Measurements from ENCODE around the gene PROC. TPM values are rescaled to one million over a fixed set of nuclear protein-coding genes. Genes with fewer than 3 reads are reported as not detected.

PROC gene
- total RNA-seq, 1 experiment from 2014 or later: 0.59 TPM

GRCh38 chr2:127419448-127420038 lies 1.3 kb downstream of the PROC start:
- Mint-ChIP-seq H3K4me3 (ENCODE audit: low read depth, unreplicated experiment) (no peak overlapping the region), H3K9me3 (ENCODE audit: low read depth, unreplicated experiment) (no peaks in the 10 kb centered on the region), H3K27ac (ENCODE audit: unreplicated experiment) (no peak overlapping the region), H3K4me1 (ENCODE audit: low read depth, unreplicated experiment) (peaks cover 28% of the 10 kb centered on the region), H3K27me3 (ENCODE audit: unreplicated experiment) (peaks cover 41% of the 10 kb centered on the region), H3K36me3 (ENCODE audit: insufficient read depth, unreplicated experiment) (peaks cover 28% of the 10 kb centered on the region)
- DNase-seq: no peak
- intact Hi-C loops (cut with micrococcal nuclease; ENCODE audit: unreplicated experiment): loop anchor here (5.0 kb wide), 1 partner anchor 97 kb away; no protein-coding TSS in a partner anchor
- no TSS peak for BruUV-seq (replicated peaks)
- CTCF ChIA-PET: interaction anchor here (0.8 kb wide), 1 partner anchor 13 kb away, joined by 3 read pairs; no protein-coding TSS in a partner anchor
- TF ChIP-seq CTCF (IDR thresholded peaks at IDR 0.05; ENCODE audit: unreplicated experiment): no peak

- CTCF ChIA-PET: interaction anchor here (0.8 kb wide), 1 partner anchor 13 kb away, joined by 3 read pairs; no protein-coding TSS in a partner anchor
- H3K36me3 Mint-ChIP-seq (ENCODE audit: insufficient read depth, unreplicated experiment): peaks cover 28% of the 10 kb centered on the region
- no peak for TF ChIP-seq CTCF (IDR thresholded peaks at IDR 0.05; ENCODE audit: unreplicated experiment)
- intact Hi-C loops (cut with micrococcal nuclease; ENCODE audit: unreplicated experiment): no loop called here
- BruUV-seq (replicated peaks): no TSS peak
- DNase-seq: no peak
- H3K27me3 Mint-ChIP-seq (ENCODE audit: unreplicated experiment): peaks cover 42% of the 10 kb centered on the region
- H3K4me1 Mint-ChIP-seq (ENCODE audit: low read depth, unreplicated experiment): peaks cover 24% of the 10 kb centered on the region
- no peak overlapping the region for H3K4me3 Mint-ChIP-seq (ENCODE audit: low read depth, unreplicated experiment)
- no peaks in the 10 kb centered on the region for H3K9me3 Mint-ChIP-seq (ENCODE audit: low read depth, unreplicated experiment)
- no peak overlapping the region for H3K27ac Mint-ChIP-seq (ENCODE audit: unreplicated experiment)
These were observed 2.0 kb downstream of the PROC start for GRCh38 chr2:127420039-127420864.

- DNase-seq: no peak
- intact Hi-C loops (cut with micrococcal nuclease; ENCODE audit: unreplicated experiment): no loop called here
- CTCF ChIA-PET: interaction anchor here (0.8 kb wide), 1 partner anchor 10 kb away, joined by 3 read pairs; no protein-coding TSS in a partner anchor
- peaks cover 18% of the 10 kb centered on the region for H3K4me1 Mint-ChIP-seq (ENCODE audit: low read depth, unreplicated experiment)
- no peak overlapping the region for H3K27ac Mint-ChIP-seq (ENCODE audit: unreplicated experiment)
- BruUV-seq (replicated peaks): no TSS peak
- no peaks in the 10 kb centered on the region for H3K9me3 Mint-ChIP-seq (ENCODE audit: low read depth, unreplicated experiment)
- no peak for TF ChIP-seq CTCF (IDR thresholded peaks at IDR 0.05; ENCODE audit: unreplicated experiment)
- peaks cover 22% of the 10 kb centered on the region for H3K36me3 Mint-ChIP-seq (ENCODE audit: insufficient read depth, unreplicated experiment)
- no peak overlapping the region for H3K4me3 Mint-ChIP-seq (ENCODE audit: low read depth, unreplicated experiment)
- H3K27me3 Mint-ChIP-seq (ENCODE audit: unreplicated experiment): peaks cover 42% of the 10 kb centered on the region
These were observed 3.0 kb downstream of the PROC start for GRCh38 chr2:127421116-127421800.

- H3K27ac Mint-ChIP-seq (ENCODE audit: unreplicated experiment): no peak overlapping the region
- H3K36me3 Mint-ChIP-seq (ENCODE audit: insufficient read depth, unreplicated experiment): peaks cover 22% of the 10 kb centered on the region
These were observed 3.8 kb downstream of the PROC start for GRCh38 chr2:127421871-127422558.

More at GRCh38 chr2:127421871-127422558, 3.8 kb downstream of the PROC start:
- H3K27me3 Mint-ChIP-seq (ENCODE audit: unreplicated experiment): peaks cover 42% of the 10 kb centered on the region
- CTCF ChIA-PET: interaction anchor here (0.8 kb wide), 1 partner anchor 11 kb away, joined by 3 read pairs; no protein-coding TSS in a partner anchor
- peak overlapping the region; percentile 87 for H3K4me3 Mint-ChIP-seq (ENCODE audit: low read depth, unreplicated experiment)
- peaks cover 11% of the 10 kb centered on the region for H3K4me1 Mint-ChIP-seq (ENCODE audit: low read depth, unreplicated experiment)
- intact Hi-C loops (cut with micrococcal nuclease; ENCODE audit: unreplicated experiment): no loop called here
- no peaks in the 10 kb centered on the region for H3K9me3 Mint-ChIP-seq (ENCODE audit: low read depth, unreplicated experiment)
- TF ChIP-seq CTCF (IDR thresholded peaks at IDR 0.05; ENCODE audit: unreplicated experiment): no peak
- DNase-seq: no peak
- BruUV-seq (replicated peaks): no TSS peak

Data from Calu3 (cell line).